Measurements from ENCODE around the gene PBOV1.
"Not testable (repeated sequence)": the region's sequence is repeated elsewhere in the genome, so short reads cannot be mapped to it uniquely, and the experiment has no call there.

PBOV1 gene

DNA sequence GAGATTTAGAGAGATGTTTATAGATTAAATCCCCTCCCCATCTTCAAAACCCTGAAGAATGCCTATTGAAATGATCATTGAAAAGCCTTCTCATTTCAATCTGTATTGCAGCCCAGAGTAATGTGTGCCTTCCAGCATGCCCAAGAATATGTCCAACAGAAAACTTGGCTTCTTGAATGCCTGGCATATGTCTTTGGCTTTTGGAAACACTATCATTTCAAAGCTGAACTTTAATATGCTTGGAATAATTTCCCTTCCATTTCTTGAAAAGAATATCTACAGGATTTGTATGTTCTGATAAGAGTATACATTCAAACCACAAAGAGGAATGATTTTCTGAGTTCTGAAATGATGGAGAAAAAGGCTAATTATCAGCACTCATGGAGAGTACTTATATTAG lies 11.9 kb upstream of the PBOV1 start:
- Histone ChIP-seq H3K9ac (ENCODE audit: low read depth, low read length) (no peak overlapping the region), H3K36me3 (ENCODE audit: insufficient read depth, low read length) (no peaks in the 10 kb centered on the region), H3K9me3 (ENCODE audit: control insufficient read depth, insufficient read depth, low read length) (no peaks in the 10 kb centered on the region), H3K4me1 (ENCODE audit: insufficient read depth, low read length) (no peaks in the 10 kb centered on the region)

- Histone ChIP-seq H3K9ac (ENCODE audit: low read depth, low read length) (no peak overlapping the region), H3K4me1 (ENCODE audit: insufficient read depth, low read length) (no peaks in the 10 kb centered on the region)
Observed at GRCh38 chr6:138229663-138230179, 11.4 kb upstream of the PBOV1 start.

DNA sequence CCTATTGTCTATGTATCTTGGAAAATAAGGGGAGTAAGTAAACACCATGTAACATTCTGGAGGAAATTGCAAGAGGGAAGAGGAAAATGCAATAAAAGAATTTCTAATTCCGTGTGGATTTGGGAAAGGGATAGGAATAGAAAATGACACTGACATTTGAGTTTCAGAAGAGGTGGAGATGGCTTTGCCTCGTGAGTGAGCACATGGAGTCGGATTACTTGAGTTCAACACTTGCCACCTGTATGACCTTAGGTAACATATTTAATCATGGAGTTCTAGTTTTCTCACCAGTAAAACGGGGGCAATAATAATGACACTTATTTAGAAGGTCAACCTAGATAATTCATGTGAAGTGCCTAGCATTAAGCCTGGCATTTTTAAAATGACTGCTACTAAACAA lies 10.8 kb upstream of the PBOV1 start:
- Histone ChIP-seq H3K9ac (ENCODE audit: low read depth, low read length) (no peak overlapping the region), H3K4me1 (ENCODE audit: insufficient read depth, low read length) (no peaks in the 10 kb centered on the region), H3K36me3 (ENCODE audit: insufficient read depth, low read length) (no peaks in the 10 kb centered on the region), H3K9me3 (ENCODE audit: control insufficient read depth, insufficient read depth, low read length) (no peaks in the 10 kb centered on the region)

More at GRCh38 chr6:138229663-138230179, 11.4 kb upstream of the PBOV1 start:
- Histone ChIP-seq H3K9me3 (ENCODE audit: control insufficient read depth, insufficient read depth, low read length) (no peaks in the 10 kb centered on the region), H3K36me3 (ENCODE audit: insufficient read depth, low read length) (no peaks in the 10 kb centered on the region)

- Histone ChIP-seq H3K36me3 (ENCODE audit: insufficient read depth, low read length) (no peaks in the 10 kb centered on the region), H3K9me3 (ENCODE audit: control insufficient read depth, insufficient read depth, low read length) (no peaks in the 10 kb centered on the region), H3K4me1 (ENCODE audit: insufficient read depth, low read length) (no peaks in the 10 kb centered on the region), H3K9ac (ENCODE audit: low read depth, low read length) (no peak overlapping the region)
Observed at GRCh38 chr6:138227316-138227781, 9.1 kb upstream of the PBOV1 start.

- Histone ChIP-seq H3K4me1 (ENCODE audit: insufficient read depth, low read length) (no peaks in the 10 kb centered on the region), H3K36me3 (ENCODE audit: insufficient read depth, low read length) (no peaks in the 10 kb centered on the region), H3K9me3 (ENCODE audit: control insufficient read depth, insufficient read depth, low read length) (no peaks in the 10 kb centered on the region), H3K9ac (ENCODE audit: low read depth, low read length) (no peak overlapping the region)
Observed at GRCh38 chr6:138226700-138227315, 8.5 kb upstream of the PBOV1 start.

DNA sequence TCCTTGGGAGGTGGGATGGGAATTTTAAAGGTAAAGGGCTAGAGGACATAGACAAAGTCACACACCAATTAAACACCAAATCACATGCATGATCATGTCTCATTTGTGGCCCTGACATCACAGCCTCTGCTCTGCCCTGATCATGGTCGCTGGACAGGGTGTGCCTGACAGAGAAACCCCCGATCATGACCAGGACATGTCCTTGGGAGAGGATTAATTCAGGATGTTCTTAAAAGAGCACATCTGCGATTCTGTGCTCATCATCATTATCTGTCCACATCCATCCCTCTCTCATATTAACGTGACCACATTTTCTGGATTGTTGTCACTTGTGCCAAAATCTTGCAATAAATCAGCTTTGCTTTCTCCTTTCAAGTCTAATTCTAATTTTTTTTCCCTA lies 7.7 kb upstream of the PBOV1 start:
- H3K4me1 ChIP-seq (ENCODE audit: insufficient read depth, low read length) = no peaks in the 10 kb centered on the region
- H3K9ac ChIP-seq (ENCODE audit: low read depth, low read length) = no peak overlapping the region
- H3K36me3 ChIP-seq (ENCODE audit: insufficient read depth, low read length) = no peaks in the 10 kb centered on the region
- H3K9me3 ChIP-seq (ENCODE audit: control insufficient read depth, insufficient read depth, low read length) = no peaks in the 10 kb centered on the region

GRCh38 chr6:138222901-138223546 lies 4.7 kb upstream of the PBOV1 start:
- Histone ChIP-seq H3K36me3 (ENCODE audit: insufficient read depth, low read length) (no peaks in the 10 kb centered on the region), H3K9me3 (ENCODE audit: control insufficient read depth, insufficient read depth, low read length) (no peaks in the 10 kb centered on the region), H3K9ac (ENCODE audit: low read depth, low read length) (no peak overlapping the region), H3K4me1 (ENCODE audit: insufficient read depth, low read length) (no peaks in the 10 kb centered on the region)

- H3K9me3 ChIP-seq (ENCODE audit: control insufficient read depth, insufficient read depth, low read length) = no peaks in the 10 kb centered on the region
- no peak overlapping the region for H3K9ac ChIP-seq (ENCODE audit: low read depth, low read length)
- no peaks in the 10 kb centered on the region for H3K4me1 ChIP-seq (ENCODE audit: insufficient read depth, low read length)
- H3K36me3 ChIP-seq (ENCODE audit: insufficient read depth, low read length) = no peaks in the 10 kb centered on the region
Observed at GRCh38 chr6:138219901-138220300, 1.6 kb upstream of the PBOV1 start.

DNA sequence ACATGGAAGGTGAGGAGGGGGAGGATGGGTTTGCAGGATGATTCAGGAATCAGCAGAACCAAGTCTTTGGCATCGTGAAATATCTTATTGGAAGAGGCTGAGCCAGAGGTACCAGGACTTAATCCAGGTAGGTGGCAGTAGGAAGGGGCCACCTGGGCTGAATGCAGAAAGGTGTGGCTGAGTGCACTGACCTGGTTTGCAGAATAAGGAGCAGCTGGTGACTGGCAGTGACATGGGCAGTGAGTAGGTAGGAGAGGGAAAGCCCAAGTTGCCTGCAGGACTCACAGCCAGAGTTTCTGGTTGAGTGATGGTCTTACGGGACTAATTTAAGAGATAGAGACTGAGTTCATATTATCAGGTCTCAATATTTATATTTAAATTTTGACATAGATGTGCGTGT lies 1.1 kb upstream of the PBOV1 start:
- no peaks in the 10 kb centered on the region for H3K4me1 ChIP-seq (ENCODE audit: insufficient read depth, low read length)
- H3K9me3 ChIP-seq (ENCODE audit: control insufficient read depth, insufficient read depth, low read length) = no peaks in the 10 kb centered on the region
- no peak overlapping the region for H3K9ac ChIP-seq (ENCODE audit: low read depth, low read length)

DNA sequence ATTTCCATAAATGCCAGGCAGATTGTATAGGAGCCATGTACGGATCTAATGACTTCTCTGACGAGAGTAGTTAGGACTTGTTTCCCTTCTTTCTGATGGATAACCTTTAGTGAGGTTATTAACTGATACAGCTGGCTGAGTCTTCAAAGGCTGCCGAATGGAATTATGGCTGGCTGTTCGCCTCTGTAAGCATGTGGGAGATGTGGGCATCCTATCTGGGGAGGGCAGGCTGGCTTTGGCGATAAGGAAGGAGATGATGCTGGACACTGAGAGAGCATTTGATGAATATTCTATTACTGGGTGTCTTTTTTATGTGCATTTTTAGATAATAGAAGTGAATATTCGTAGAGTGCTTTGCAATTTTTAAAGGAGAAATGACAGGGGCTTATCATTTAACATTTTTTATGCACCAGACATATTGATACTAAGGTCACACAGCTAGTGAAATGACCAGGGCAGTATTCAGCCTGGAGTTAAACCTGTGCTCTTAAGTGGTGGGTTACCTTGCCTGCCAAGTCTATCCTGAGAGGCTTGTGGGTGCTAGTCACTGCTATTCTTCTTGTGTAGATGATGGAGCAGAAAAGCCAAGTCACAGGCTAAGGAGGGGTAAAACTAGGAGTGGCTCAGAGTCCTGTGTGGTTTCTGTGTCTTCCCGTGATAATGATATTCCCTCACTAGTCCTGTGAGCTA lies 3.1 kb downstream of the PBOV1 start:
- Histone ChIP-seq H3K9ac (ENCODE audit: low read depth, low read length) (no peak overlapping the region), H3K36me3 (ENCODE audit: insufficient read depth, low read length) (no peaks in the 10 kb centered on the region), H3K9me3 (ENCODE audit: control insufficient read depth, insufficient read depth, low read length) (no peaks in the 10 kb centered on the region), H3K4me1 (ENCODE audit: insufficient read depth, low read length) (no peaks in the 10 kb centered on the region)

More for the DNA sequence above, 1.1 kb upstream of the PBOV1 start:
- no peaks in the 10 kb centered on the region for H3K36me3 ChIP-seq (ENCODE audit: insufficient read depth, low read length)

GRCh38 chr6:138212530-138212929 lies 5.8 kb downstream of the PBOV1 start:
- H3K4me1 ChIP-seq (ENCODE audit: insufficient read depth, low read length); H3K9ac ChIP-seq (ENCODE audit: low read depth, low read length); H3K9me3 ChIP-seq (ENCODE audit: control insufficient read depth, insufficient read depth, low read length); H3K36me3 ChIP-seq (ENCODE audit: insufficient read depth, low read length): not testable (repeated sequence)

DNA sequence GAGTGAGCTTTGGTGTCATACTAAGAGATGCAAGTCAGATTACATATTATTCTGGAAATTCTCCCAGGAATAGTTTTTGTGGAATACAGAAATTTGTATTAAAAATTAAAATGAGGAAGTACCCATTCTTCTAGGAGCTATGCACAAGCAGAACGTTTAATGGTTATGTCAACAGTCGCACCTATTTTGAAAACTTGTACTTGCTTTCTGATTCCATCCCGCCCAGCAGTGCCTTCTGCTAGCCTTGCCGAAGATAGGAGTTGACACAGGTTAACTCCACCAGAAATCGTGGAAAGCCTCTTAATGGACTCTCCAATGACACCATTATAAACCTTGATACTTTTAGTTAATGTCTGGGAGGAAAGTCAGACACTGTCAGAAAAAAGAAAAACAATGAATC lies 6.7 kb downstream of the PBOV1 start:
- H3K9me3 ChIP-seq (ENCODE audit: control insufficient read depth, insufficient read depth, low read length) = no peaks in the 10 kb centered on the region
- no peaks in the 10 kb centered on the region for H3K36me3 ChIP-seq (ENCODE audit: insufficient read depth, low read length)
- no peak overlapping the region for H3K9ac ChIP-seq (ENCODE audit: low read depth, low read length)
- no peaks in the 10 kb centered on the region for H3K4me1 ChIP-seq (ENCODE audit: insufficient read depth, low read length)

DNA sequence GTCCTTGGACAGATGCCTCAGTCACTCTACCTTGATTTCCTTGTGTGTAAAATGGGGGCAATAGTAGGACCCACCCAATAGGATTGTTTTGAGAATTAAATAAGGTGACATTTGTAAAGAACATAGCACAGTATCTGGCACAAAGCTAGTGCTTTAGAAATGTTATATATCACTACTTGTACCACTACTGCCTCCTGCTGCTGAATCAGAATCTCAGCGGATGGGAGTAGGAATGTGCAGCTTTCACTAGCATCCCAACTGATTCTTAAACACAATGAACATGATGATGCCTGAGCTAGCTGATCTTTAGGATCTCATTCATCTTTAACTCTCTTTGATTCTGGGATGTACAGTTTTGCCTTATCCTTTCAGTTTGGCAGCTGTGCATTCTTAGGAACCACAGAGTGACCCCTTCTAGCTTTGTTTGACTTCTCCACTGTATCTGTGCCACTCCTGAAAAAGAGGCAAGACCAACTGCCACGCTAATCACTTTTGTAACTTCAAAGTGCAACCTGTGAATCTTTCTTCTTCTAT lies 7.2 kb downstream of the PBOV1 start:
- Histone ChIP-seq H3K4me1 (ENCODE audit: insufficient read depth, low read length) (no peaks in the 10 kb centered on the region), H3K36me3 (ENCODE audit: insufficient read depth, low read length) (no peaks in the 10 kb centered on the region), H3K9ac (ENCODE audit: low read depth, low read length) (no peak overlapping the region), H3K9me3 (ENCODE audit: control insufficient read depth, insufficient read depth, low read length) (no peaks in the 10 kb centered on the region)

- no peaks in the 10 kb centered on the region for H3K9me3 ChIP-seq (ENCODE audit: control insufficient read depth, insufficient read depth, low read length)
- no peaks in the 10 kb centered on the region for H3K4me1 ChIP-seq (ENCODE audit: insufficient read depth, low read length)
- H3K36me3 ChIP-seq (ENCODE audit: insufficient read depth, low read length) = no peaks in the 10 kb centered on the region
- no peak overlapping the region for H3K9ac ChIP-seq (ENCODE audit: low read depth, low read length)
Observed at GRCh38 chr6:138206862-138207261, 11.4 kb downstream of the PBOV1 start.
